Lower leg skin (tissue), 3 donors: ENCODE data around the gene FHAD1.

Experiments
- CTCF ChIP-seq, 3 donors: fragments of 450-650 bp; IDR thresholded peaks; one replicate each; pipeline ENCODE4 v1.5.1; 2016; ENCODE audit warnings: antibody characterized with exemption in 3 of 3, mild to moderate bottlenecking in 3 of 3, moderate library complexity in 2 of 3
- POLR2A ChIP-seq, 2 donors: fragments of 450-650 bp; IDR thresholded peaks; one replicate each; pipeline ENCODE4 v1.6.1; 2016 to 2017; ENCODE audit warnings: antibody characterized with exemption in 2 of 2, mild to moderate bottlenecking in 1 of 2, moderate library complexity in 1 of 2

- TF ChIP-seq CTCF (IDR thresholded peaks at IDR 0.05) (no peak), POLR2A (IDR thresholded peaks at IDR 0.05) (no peak)
Observed at GRCh38 chr1:15256584-15256983, 9.6 kb downstream of the FHAD1 start.
